Lung (tissue), 12 donors: Measurements from ENCODE around the gene SLC4A1. TPM values are rescaled to one million over a fixed set of nuclear protein-coding genes. Genes with fewer than 3 reads are reported as not detected.

Source experiments
- ATAC-seq: fragments of 200-7000 bp; cut with Tn5 transposase; one replicate; pipeline ENCODE4 v1.9.1; 2020; ENCODE audit warnings: moderate number of reproducible peaks; ENCODE audit not compliant: insufficient read depth, low FRiP score
- DNase-seq, 3 donors: peaks; one replicate each; pipeline ENCODE4 v3.0.0-alpha.2; 2013 to 2017
- H3K27ac ChIP-seq, 2 donors: one replicate each; pipeline ENCODE4 v1.5.1; 2013; ENCODE audit warnings: mild to moderate bottlenecking in 2 of 2, moderate library complexity in 2 of 2, control low read depth in 1 of 2, inconsistent platforms in 1 of 2, low read depth in 1 of 2, low read length in 1 of 2
- H3K27me3 ChIP-seq, 3 donors: one replicate each; pipeline ENCODE4 v1.5.1; 2013; ENCODE audit warnings: low read length in 2 of 3; ENCODE audit not compliant: control insufficient read depth in 3 of 3, insufficient read depth in 3 of 3
- H3K36me3 ChIP-seq, 4 donors: one replicate each; pipeline ENCODE4 v1.5.1; 2013; ENCODE audit warnings: low read length in 4 of 4, mild to moderate bottlenecking in 1 of 4, moderate library complexity in 1 of 4; ENCODE audit not compliant: control insufficient read depth in 4 of 4, insufficient read depth in 4 of 4
- H3K4me1 ChIP-seq, 5 donors: one replicate each; pipeline ENCODE4 v1.5.1; 2013; ENCODE audit warnings: low read length in 5 of 5, mild to moderate bottlenecking in 2 of 5, moderate library complexity in 1 of 5; ENCODE audit not compliant: control insufficient read depth in 5 of 5, insufficient read depth in 5 of 5
- H3K4me3 ChIP-seq: one replicate; pipeline ENCODE4 v1.5.1; 2013; ENCODE audit warnings: mild to moderate bottlenecking, control low read depth, moderate library complexity
- H3K9ac ChIP-seq, 2 donors: one replicate each; pipeline ENCODE4 v1.5.1; 2013; ENCODE audit warnings: low read length in 2 of 2, control low read depth in 1 of 2; ENCODE audit not compliant: insufficient read depth in 1 of 2
- H3K9me3 ChIP-seq, 4 donors: one replicate each; pipeline ENCODE4 v1.5.1; 2013; ENCODE audit warnings: low read length in 3 of 4, mild to moderate bottlenecking in 1 of 4, moderate library complexity in 1 of 4; ENCODE audit not compliant: control insufficient read depth in 4 of 4, insufficient read depth in 3 of 4
- WGBS, 2 donors: extraction: QIAGEN DNeasy Blood & Tissue Kit; methylation state at CpG; one replicate each; pipeline ENCODE4 v1.1.7; 2013; 5-methylcytosine and 5-hydroxymethylcytosine counted together
- polyA plus RNA-seq, 2 donors: library from polyadenylated mRNA; stranded (reverse); fragments of 200-250 nt; gene quantifications; one replicate each; pipeline ENCODE4 v1.2.1, GENCODE V29; 2013
- total RNA-seq, 2 donors: library from RNA; depleted of rRNA in 1 of 2; stranded (reverse); fragments of >200 nt in 1 of 2; gene quantifications; one replicate each; pipeline ENCODE4 v1.2.1, GENCODE V29; 2014 to 2021
- TF ChIP-seq, protein P1 (sequence below): IDR thresholded peaks from 2 replicates; pipeline ENCODE4 v1.5.1; 2012; ENCODE audit warnings: mild to moderate bottlenecking; ENCODE audit errors: control extremely low read depth, extremely low read depth
- donor health status: control.
- donor health status: control.
- donor health status: Bipolar disorder and iron deficiency.
- donor health status: healthy.
- donor health status: DM: yes; HTN: yes; CAD: no.

Gene SLC4A1
- total and polyA plus RNA-seq, 4 donors = 0.10 to 40.9 (median 0.77) TPM

DNA sequence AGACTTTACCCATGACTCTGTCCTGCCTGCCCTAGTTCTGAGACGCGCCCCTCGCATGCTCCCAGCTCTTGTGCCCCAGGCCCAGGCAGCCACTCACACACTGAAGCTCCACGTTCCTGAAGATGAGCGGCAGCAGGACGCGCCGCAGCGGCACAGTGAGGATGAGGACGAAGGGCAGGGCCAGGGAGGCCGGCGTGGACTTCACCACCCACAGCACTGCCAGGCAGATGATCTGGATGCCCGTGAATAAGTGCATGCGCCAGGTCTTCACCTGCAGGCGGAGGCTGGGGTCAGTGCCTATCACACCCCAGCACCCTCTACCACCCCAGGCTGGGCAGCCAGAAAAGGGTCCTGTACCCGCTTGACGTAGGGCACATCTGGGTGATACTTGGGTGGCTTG, 16.9 kb downstream of the SLC4A1 start:
- ATAC-seq (no peak), DNase-seq (no peak)
- Histone ChIP-seq H3K4me3 (no peak overlapping the region), H3K4me1 (peaks cover 0 to 13% (median 5%) of the 10 kb centered on the region in 5 donors), H3K9ac (no peak overlapping the region), H3K9me3 (no peaks in the 10 kb centered on the region), H3K27ac (no peak overlapping the region), H3K27me3 (no peaks in the 10 kb centered on the region), H3K36me3 (no peaks in the 10 kb centered on the region)
- TF ChIP-seq, protein P1, sequence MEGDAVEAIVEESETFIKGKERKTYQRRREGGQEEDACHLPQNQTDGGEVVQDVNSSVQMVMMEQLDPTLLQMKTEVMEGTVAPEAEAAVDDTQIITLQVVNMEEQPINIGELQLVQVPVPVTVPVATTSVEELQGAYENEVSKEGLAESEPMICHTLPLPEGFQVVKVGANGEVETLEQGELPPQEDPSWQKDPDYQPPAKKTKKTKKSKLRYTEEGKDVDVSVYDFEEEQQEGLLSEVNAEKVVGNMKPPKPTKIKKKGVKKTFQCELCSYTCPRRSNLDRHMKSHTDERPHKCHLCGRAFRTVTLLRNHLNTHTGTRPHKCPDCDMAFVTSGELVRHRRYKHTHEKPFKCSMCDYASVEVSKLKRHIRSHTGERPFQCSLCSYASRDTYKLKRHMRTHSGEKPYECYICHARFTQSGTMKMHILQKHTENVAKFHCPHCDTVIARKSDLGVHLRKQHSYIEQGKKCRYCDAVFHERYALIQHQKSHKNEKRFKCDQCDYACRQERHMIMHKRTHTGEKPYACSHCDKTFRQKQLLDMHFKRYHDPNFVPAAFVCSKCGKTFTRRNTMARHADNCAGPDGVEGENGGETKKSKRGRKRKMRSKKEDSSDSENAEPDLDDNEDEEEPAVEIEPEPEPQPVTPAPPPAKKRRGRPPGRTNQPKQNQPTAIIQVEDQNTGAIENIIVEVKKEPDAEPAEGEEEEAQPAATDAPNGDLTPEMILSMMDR = no peak
- 92 to 97% methylated on average over 17 of the region's 17 CpGs for WGBS, 2 donors

DNA sequence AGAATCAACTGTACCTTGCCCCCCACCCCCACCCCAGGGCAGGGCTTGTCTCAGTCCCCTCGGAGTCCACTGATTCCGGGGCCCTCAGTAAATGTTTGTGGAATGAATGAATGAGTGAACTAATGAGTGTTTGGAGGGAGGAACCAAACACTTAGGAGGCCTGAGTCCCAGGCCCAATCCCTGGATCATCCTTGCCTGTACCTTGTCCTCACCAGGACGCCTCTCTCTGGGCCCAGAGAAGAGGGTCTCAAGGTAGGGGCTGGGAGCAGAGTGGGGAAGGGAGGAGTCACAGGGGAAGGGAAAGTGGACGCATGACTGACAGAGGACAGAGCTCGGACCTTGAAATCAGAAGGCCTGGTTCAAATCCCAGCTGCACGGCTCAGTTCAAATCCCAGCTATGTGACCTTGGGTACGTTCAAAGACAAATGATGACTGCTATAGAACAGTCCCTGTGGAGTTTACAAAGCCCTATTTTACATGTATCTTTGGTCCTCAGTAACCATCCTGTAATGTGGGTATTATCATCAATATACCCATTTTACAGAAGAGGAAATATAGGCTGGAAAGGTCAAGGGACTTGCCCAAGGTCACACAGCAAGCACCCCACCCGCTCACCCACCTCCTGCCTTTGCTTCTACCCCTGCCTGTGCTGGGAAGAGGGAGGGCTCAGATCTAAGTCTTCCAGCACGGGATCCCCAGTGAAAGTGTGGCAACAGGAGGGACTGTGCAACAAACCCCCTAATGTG, 18.3 kb downstream of the SLC4A1 start:
- H3K4me1 ChIP-seq = peaks cover 0 to 13% (median 5%) of the 10 kb centered on the region in 5 donors
- TF ChIP-seq, protein P1 = no peak
- no peaks in the 10 kb centered on the region for H3K9me3 ChIP-seq
- H3K27me3 ChIP-seq = no peaks in the 10 kb centered on the region
- DNase-seq (no peak), ATAC-seq (no peak)
- H3K4me3 ChIP-seq = no peak overlapping the region
- H3K9ac ChIP-seq = no peak overlapping the region
- H3K36me3 ChIP-seq = no peaks in the 10 kb centered on the region
- H3K27ac ChIP-seq = no peak overlapping the region
- 89 to 90% methylated on average over 9 of the region's 9 CpGs for WGBS, 2 donors

DNA sequence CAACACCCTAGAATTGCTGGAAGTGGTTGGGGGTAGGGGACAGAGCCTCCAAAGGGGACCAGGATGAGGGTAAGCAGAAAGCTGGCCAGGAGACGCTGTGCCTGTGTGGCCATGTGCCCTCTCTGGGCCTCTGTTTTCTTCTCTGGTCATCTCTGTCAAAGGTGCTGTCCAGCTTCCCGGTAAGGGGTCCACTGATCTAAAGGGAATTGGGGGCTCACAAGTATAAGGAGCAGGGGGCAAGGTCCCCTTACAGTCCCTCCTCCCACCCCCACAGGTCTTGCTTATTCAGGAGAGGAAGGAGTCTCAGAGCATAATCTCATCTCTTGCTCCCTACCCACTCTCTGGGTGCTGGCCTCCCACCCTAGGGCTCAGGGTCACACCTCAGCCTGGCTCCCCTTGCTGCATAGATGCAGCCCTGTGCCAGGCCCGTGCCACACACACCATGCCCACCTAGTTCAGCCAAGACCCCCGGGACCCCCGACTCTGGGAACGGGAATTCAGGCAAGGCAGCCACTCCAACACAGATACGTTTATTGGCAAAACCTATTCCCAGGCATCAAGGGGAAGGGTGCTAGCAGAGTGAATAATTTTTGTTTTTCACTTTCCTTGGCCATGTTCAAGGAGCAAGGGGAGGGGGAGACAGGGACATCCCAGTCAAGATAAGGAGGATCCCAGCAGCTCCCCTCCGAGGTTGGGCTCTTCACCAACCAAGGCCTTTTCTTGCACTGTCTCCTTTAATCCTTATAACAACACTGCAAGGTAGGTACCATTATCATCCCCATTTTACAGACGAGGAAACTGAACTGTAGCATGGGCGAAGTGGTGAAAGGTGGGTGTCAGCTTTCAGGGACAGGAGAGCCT, 19.8 kb downstream of the SLC4A1 start:
- Histone ChIP-seq H3K4me1 (peaks cover 0 to 13% (median 5%) of the 10 kb centered on the region in 5 donors), H3K9me3 (no peaks in the 10 kb centered on the region), H3K4me3 (no peak overlapping the region), H3K27me3 (no peaks in the 10 kb centered on the region), H3K27ac (no peak overlapping the region), H3K9ac (no peak overlapping the region), H3K36me3 (no peaks in the 10 kb centered on the region)
- TF ChIP-seq, protein P1 = no peak
- DNase-seq (no peak), ATAC-seq (no peak)
- 82 to 94% methylated on average over 10 of the region's 10 CpGs for WGBS, 2 donors
